ENCODE measurements around the gene PLPP6.

PLPP6 gene

GRCh38 chr9:4667681-4668080 lies 5.6 kb downstream of the PLPP6 start:
- H3K4me3 Mint-ChIP-seq = peak overlapping the region in 1 of 2 donors; percentile 25
- H3K36me3 Mint-ChIP-seq (ENCODE audit: insufficient read depth) = peaks cover 7% of the 10 kb centered on the region
- no peaks in the 10 kb centered on the region for H3K27me3 Mint-ChIP-seq
- DNase-seq (no peak), ATAC-seq (replicated peaks) (no peak)
- peaks cover 30 to 47% of the 10 kb centered on the region in 2 donors for H3K4me1 Mint-ChIP-seq (ENCODE audit: low read depth in 2 of 2)
- no peaks in the 10 kb centered on the region for H3K9me3 Mint-ChIP-seq
- no peak overlapping the region for H3K27ac Mint-ChIP-seq

GRCh38 chr9:4668604-4669003 lies 6.5 kb downstream of the PLPP6 start:
- no peak overlapping the region for H3K4me3 Mint-ChIP-seq
- no peak overlapping the region for H3K27ac Mint-ChIP-seq
- DNase-seq (no peak), ATAC-seq (replicated peaks) (no peak)
- H3K4me1 Mint-ChIP-seq (ENCODE audit: low read depth in 2 of 2) = peaks cover 21 to 38% of the 10 kb centered on the region in 2 donors
- no peaks in the 10 kb centered on the region for H3K9me3 Mint-ChIP-seq
- no peaks in the 10 kb centered on the region for H3K36me3 Mint-ChIP-seq (ENCODE audit: insufficient read depth)
- H3K27me3 Mint-ChIP-seq = no peaks in the 10 kb centered on the region

GRCh38 chr9:4669890-4670289 lies 7.8 kb downstream of the PLPP6 start:
- DNase-seq = no peak
- H3K36me3 Mint-ChIP-seq (ENCODE audit: insufficient read depth) = no peaks in the 10 kb centered on the region
- no peak overlapping the region for H3K27ac Mint-ChIP-seq
- no peaks in the 10 kb centered on the region for H3K27me3 Mint-ChIP-seq
- no peaks in the 10 kb centered on the region for H3K9me3 Mint-ChIP-seq
- H3K4me3 Mint-ChIP-seq = no peak overlapping the region
- ATAC-seq (replicated peaks) = no peak
- peaks cover 10 to 26% of the 10 kb centered on the region in 2 donors for H3K4me1 Mint-ChIP-seq (ENCODE audit: low read depth in 2 of 2)

GRCh38 chr9:4670591-4670990 lies 8.5 kb downstream of the PLPP6 start:
- no peak overlapping the region for H3K4me3 Mint-ChIP-seq
- no peaks in the 10 kb centered on the region for H3K36me3 Mint-ChIP-seq (ENCODE audit: insufficient read depth)
- no peak overlapping the region for H3K27ac Mint-ChIP-seq
- ATAC-seq (replicated peaks) (no peak), DNase-seq (no peak)
- peaks cover 7 to 19% of the 10 kb centered on the region in 2 donors for H3K4me1 Mint-ChIP-seq (ENCODE audit: low read depth in 2 of 2)
- peaks cover 0 to 1% of the 10 kb centered on the region in 2 donors for H3K27me3 Mint-ChIP-seq
- no peaks in the 10 kb centered on the region for H3K9me3 Mint-ChIP-seq

- Mint-ChIP-seq H3K4me3 (no peak overlapping the region), H3K27me3 (peaks cover 0 to 4% of the 10 kb centered on the region in 2 donors), H3K27ac (no peak overlapping the region), H3K9me3 (no peaks in the 10 kb centered on the region), H3K4me1 (ENCODE audit: low read depth in 2 of 2) (peaks cover 0 to 7% of the 10 kb centered on the region in 2 donors), H3K36me3 (ENCODE audit: insufficient read depth) (no peaks in the 10 kb centered on the region)
- ATAC-seq (replicated peaks) (no peak), DNase-seq (no peak)
Measured at GRCh38 chr9:4671737-4672136, 9.6 kb downstream of the PLPP6 start.

- Mint-ChIP-seq H3K4me3 (no peak overlapping the region), H3K4me1 (ENCODE audit: low read depth in 2 of 2) (no peaks in the 10 kb centered on the region), H3K36me3 (ENCODE audit: insufficient read depth) (no peaks in the 10 kb centered on the region), H3K9me3 (no peaks in the 10 kb centered on the region), H3K27ac (no peak overlapping the region), H3K27me3 (peaks cover 0 to 4% of the 10 kb centered on the region in 2 donors)
- DNase-seq (no peak), ATAC-seq (replicated peaks) (no peak)
Measured at GRCh38 chr9:4674783-4675182, 12.7 kb downstream of the PLPP6 start.

- no peaks in the 10 kb centered on the region for H3K36me3 Mint-ChIP-seq (ENCODE audit: insufficient read depth)
- no peak overlapping the region for H3K27ac Mint-ChIP-seq
- ATAC-seq (replicated peaks) (no peak), DNase-seq (no peak)
- no peak overlapping the region for H3K4me3 Mint-ChIP-seq
- peaks cover 0 to 4% of the 10 kb centered on the region in 2 donors for H3K27me3 Mint-ChIP-seq
- H3K4me1 Mint-ChIP-seq (ENCODE audit: low read depth in 2 of 2) = no peaks in the 10 kb centered on the region
- H3K9me3 Mint-ChIP-seq = no peaks in the 10 kb centered on the region
Measured at GRCh38 chr9:4677392-4677791, 15.3 kb downstream of the PLPP6 start.

- peak in 2 of 3 experiments; percentile 39 to 40 for DNase-seq
- ATAC-seq (replicated peaks) = peak; percentile 35
- Mint-ChIP-seq H3K4me3 (no peak overlapping the region), H3K27ac (no peak overlapping the region), H3K4me1 (ENCODE audit: low read depth in 2 of 2) (peaks cover 4 to 7% of the 10 kb centered on the region in 2 donors), H3K27me3 (peaks cover 0 to 4% of the 10 kb centered on the region in 2 donors), H3K36me3 (ENCODE audit: insufficient read depth) (no peaks in the 10 kb centered on the region), H3K9me3 (no peaks in the 10 kb centered on the region)
Measured at GRCh38 chr9:4678679-4679267, 16.7 kb downstream of the PLPP6 start.

GRCh38 chr9:4679268-4680172 lies 17.4 kb downstream of the PLPP6 start, which contains the start of gene CDC37L1:
Gene CDC37L1, plus strand, starts transcription at chr9:4679569. Its CDS starts 199 bp downstream, at chr9:4679768.
- ATAC-seq (replicated peaks) (peak; percentile 93), DNase-seq (peak; percentile 100)
- Mint-ChIP-seq H3K27ac (no peak within 1 kb of the TSS), H3K4me3 (no peak within 1 kb of the TSS), H3K4me1 (ENCODE audit: low read depth in 2 of 2) (peaks cover 6 to 10% of the 10 kb centered on the region in 2 donors), H3K36me3 (ENCODE audit: insufficient read depth) (peaks cover 2% of the 10 kb centered on the region), H3K9me3 (no peaks in the 10 kb centered on the region), H3K27me3 (peaks cover 0 to 4% of the 10 kb centered on the region in 2 donors)

- Mint-ChIP-seq H3K4me3 (no peak overlapping the region), H3K4me1 (ENCODE audit: low read depth in 2 of 2) (peaks cover 10 to 16% of the 10 kb centered on the region in 2 donors), H3K27me3 (peaks cover 0 to 4% of the 10 kb centered on the region in 2 donors), H3K9me3 (no peaks in the 10 kb centered on the region), H3K27ac (no peak overlapping the region), H3K36me3 (ENCODE audit: insufficient read depth) (peaks cover 6% of the 10 kb centered on the region)
- DNase-seq = no peak
- no peak for ATAC-seq (replicated peaks)
Measured at GRCh38 chr9:4680173-4680525, 18.1 kb downstream of the PLPP6 start.

- no peak overlapping the region for H3K4me3 Mint-ChIP-seq
- DNase-seq (no peak), ATAC-seq (replicated peaks) (no peak)
- H3K36me3 Mint-ChIP-seq (ENCODE audit: insufficient read depth) = peaks cover 11% of the 10 kb centered on the region
- no peaks in the 10 kb centered on the region for H3K9me3 Mint-ChIP-seq
- H3K4me1 Mint-ChIP-seq (ENCODE audit: low read depth in 2 of 2) = peaks cover 10 to 20% of the 10 kb centered on the region in 2 donors
- H3K27ac Mint-ChIP-seq = no peak overlapping the region
- peaks cover 0 to 2% of the 10 kb centered on the region in 2 donors for H3K27me3 Mint-ChIP-seq
Measured at GRCh38 chr9:4680750-4681149, 18.7 kb downstream of the PLPP6 start.

GRCh38 chr9:4684820-4685219 lies 22.7 kb downstream of the PLPP6 start:
- no peak overlapping the region for H3K4me3 Mint-ChIP-seq
- no peaks in the 10 kb centered on the region for H3K27me3 Mint-ChIP-seq
- no peaks in the 10 kb centered on the region for H3K9me3 Mint-ChIP-seq
- ATAC-seq (replicated peaks) (no peak), DNase-seq (no peak)
- H3K36me3 Mint-ChIP-seq (ENCODE audit: insufficient read depth) = peaks cover 24% of the 10 kb centered on the region
- peaks cover 10 to 32% of the 10 kb centered on the region in 2 donors for H3K4me1 Mint-ChIP-seq (ENCODE audit: low read depth in 2 of 2)
- peak overlapping the region in 1 of 2 donors; percentile 47 for H3K27ac Mint-ChIP-seq

GRCh38 chr9:4686112-4686511 lies 24.0 kb downstream of the PLPP6 start:
- Mint-ChIP-seq H3K4me1 (ENCODE audit: low read depth in 2 of 2) (peaks cover 13 to 39% of the 10 kb centered on the region in 2 donors), H3K4me3 (no peak overlapping the region)

GRCh38 chr9:4686584-4686983 lies 24.5 kb downstream of the PLPP6 start:
- DNase-seq = no peak
- no peaks in the 10 kb centered on the region for H3K27me3 Mint-ChIP-seq
- H3K27ac Mint-ChIP-seq = peak overlapping the region in 1 of 2 donors; percentile 56
- no peaks in the 10 kb centered on the region for H3K9me3 Mint-ChIP-seq
- H3K4me3 Mint-ChIP-seq = no peak overlapping the region
- peaks cover 29% of the 10 kb centered on the region for H3K36me3 Mint-ChIP-seq (ENCODE audit: insufficient read depth)
- H3K4me1 Mint-ChIP-seq (ENCODE audit: low read depth in 2 of 2) = peaks cover 17 to 39% of the 10 kb centered on the region in 2 donors
- no peak for ATAC-seq (replicated peaks)

More at GRCh38 chr9:4686112-4686511, 24.0 kb downstream of the PLPP6 start:
- DNase-seq = no peak
- Mint-ChIP-seq H3K9me3 (no peaks in the 10 kb centered on the region), H3K36me3 (ENCODE audit: insufficient read depth) (peaks cover 29% of the 10 kb centered on the region), H3K27ac (peak overlapping the region in 1 of 2 donors; percentile 22), H3K27me3 (no peaks in the 10 kb centered on the region)
- ATAC-seq (replicated peaks) = no peak
